B cell (primary cell): ENCODE data around the gene KLHL33.
A peak's percentile ranks its signal among the peaks of the same experiment; 100 is the strongest.

Experiments
- EZH2 ChIP-seq: IDR thresholded peaks from 2 replicates; pipeline ENCODE4 v1.6.1; 2012; ENCODE audit warnings: borderline replicate concordance, low read depth, mild to moderate bottlenecking, moderate library complexity, low read length; ENCODE audit not compliant: insufficient read depth, poor library complexity, severe bottlenecking
- TF ChIP-seq, protein P1 (sequence below): fragments of 200-600 bp; IDR thresholded peaks from one replicate; pipeline ENCODE4 v1.8.0; 2022; ENCODE audit warnings: antibody characterized with exemption, mild to moderate bottlenecking

DNA sequence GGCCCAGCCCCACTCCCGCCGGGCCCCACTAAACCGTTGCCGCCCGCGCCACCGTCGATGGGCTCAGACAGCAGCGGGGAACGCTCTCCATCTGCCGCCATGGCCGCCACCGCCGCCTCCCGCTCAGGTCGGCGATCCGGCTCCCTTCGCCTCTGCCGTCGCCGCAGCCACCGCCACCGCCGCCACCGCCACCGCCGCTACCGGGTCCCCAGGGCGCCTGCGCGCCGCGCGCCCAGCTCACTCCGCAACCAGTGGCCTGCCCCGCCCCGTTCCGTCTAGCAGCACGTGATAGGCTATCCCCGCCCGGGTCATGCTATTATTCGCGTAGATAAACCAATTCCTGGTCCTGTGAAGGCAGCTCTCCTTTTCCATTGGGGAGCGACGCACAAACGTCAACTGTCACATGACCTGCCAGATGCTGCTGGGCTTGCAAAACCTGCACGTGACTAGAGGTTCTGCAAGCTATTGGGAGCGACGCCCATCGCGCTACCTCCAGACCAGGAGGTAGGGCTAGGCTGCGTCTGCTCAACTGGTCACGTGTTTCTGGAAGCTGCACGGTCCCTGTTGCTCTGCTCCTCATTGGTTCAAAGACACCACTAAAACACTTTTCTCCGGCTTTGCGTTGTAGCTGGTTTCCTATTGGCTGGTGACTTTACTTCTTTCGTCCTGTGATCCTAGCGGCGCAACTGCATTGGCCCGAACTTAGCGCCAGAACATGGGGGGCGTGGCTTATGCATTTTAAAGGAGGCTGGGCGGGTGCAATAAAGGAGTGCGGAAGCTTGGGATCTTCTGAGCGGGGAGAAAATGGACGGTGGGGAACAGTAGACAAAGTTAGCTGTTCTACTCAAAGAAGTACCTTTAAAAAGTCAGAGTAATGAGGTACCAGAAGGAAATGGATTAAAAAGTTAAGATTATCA lies 25.5 kb upstream of the KLHL33 start, which contains the start of gene PIP4P1:
- TF ChIP-seq, protein P1, sequence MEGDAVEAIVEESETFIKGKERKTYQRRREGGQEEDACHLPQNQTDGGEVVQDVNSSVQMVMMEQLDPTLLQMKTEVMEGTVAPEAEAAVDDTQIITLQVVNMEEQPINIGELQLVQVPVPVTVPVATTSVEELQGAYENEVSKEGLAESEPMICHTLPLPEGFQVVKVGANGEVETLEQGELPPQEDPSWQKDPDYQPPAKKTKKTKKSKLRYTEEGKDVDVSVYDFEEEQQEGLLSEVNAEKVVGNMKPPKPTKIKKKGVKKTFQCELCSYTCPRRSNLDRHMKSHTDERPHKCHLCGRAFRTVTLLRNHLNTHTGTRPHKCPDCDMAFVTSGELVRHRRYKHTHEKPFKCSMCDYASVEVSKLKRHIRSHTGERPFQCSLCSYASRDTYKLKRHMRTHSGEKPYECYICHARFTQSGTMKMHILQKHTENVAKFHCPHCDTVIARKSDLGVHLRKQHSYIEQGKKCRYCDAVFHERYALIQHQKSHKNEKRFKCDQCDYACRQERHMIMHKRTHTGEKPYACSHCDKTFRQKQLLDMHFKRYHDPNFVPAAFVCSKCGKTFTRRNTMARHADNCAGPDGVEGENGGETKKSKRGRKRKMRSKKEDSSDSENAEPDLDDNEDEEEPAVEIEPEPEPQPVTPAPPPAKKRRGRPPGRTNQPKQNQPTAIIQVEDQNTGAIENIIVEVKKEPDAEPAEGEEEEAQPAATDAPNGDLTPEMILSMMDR = no peak
- peak; percentile 88 for TF ChIP-seq EZH2
